ENCODE data around the gene SLC16A6. TPM values are rescaled to one million over a fixed set of nuclear protein-coding genes. Genes with fewer than 3 reads are reported as not detected.

The SLC16A6 gene
- total RNA-seq, result 2.5 and 2.6 TPM in 2 replicates

GRCh38 chr17:68290955-68291835, at the start of gene SLC16A6, which contains the start of gene ARSG:
SLC16A6 (minus strand) TSS chr17:68291127; CDS start chr17:68278320, 12,807 bp downstream.
ARSG (plus strand) TSS chr17:68291495; CDS start chr17:68307494, 15,999 bp downstream.

GRCh38 chr17:68247445-68248198, 43.3 kb downstream of the SLC16A6 start, which contains the start of gene AMZ2:
AMZ2 (plus strand) TSS chr17:68248043; CDS start chr17:68250188, 2,145 bp downstream.

Other genes with a start within 250 kb of the SLC16A6 start
- 88.6 and 102 TPM in 2 replicates for gene AMZ2, start 43.1 kb downstream of the SLC16A6 start, total RNA-seq
- 0.70 and 0.92 TPM in 2 replicates for gene ARSG, start 368 bp upstream of the SLC16A6 start, total RNA-seq
- gene WIPI1, start 166.4 kb upstream of the SLC16A6 start, total RNA-seq, result 19.9 and 24.7 TPM in 2 replicates
- gene PRKAR1A, start 221.3 kb upstream of the SLC16A6 start, total RNA-seq, result 141 and 199 TPM in 2 replicates

Data from airway epithelial cell (primary cell).